GM21825 (cell line): Measurements from ENCODE around the gene CCDC157.
A peak's percentile ranks its signal among the peaks of the same experiment; 100 is the strongest.

Experiments used
- ATAC-seq: cut with Tn5 transposase; IDR thresholded peaks from one replicate; pipeline ENCODE4 v1.9.1; 2021; ENCODE audit warnings: mild to moderate bottlenecking, moderate library complexity; ENCODE audit not compliant: unreplicated experiment

CCDC157 gene

DNA sequence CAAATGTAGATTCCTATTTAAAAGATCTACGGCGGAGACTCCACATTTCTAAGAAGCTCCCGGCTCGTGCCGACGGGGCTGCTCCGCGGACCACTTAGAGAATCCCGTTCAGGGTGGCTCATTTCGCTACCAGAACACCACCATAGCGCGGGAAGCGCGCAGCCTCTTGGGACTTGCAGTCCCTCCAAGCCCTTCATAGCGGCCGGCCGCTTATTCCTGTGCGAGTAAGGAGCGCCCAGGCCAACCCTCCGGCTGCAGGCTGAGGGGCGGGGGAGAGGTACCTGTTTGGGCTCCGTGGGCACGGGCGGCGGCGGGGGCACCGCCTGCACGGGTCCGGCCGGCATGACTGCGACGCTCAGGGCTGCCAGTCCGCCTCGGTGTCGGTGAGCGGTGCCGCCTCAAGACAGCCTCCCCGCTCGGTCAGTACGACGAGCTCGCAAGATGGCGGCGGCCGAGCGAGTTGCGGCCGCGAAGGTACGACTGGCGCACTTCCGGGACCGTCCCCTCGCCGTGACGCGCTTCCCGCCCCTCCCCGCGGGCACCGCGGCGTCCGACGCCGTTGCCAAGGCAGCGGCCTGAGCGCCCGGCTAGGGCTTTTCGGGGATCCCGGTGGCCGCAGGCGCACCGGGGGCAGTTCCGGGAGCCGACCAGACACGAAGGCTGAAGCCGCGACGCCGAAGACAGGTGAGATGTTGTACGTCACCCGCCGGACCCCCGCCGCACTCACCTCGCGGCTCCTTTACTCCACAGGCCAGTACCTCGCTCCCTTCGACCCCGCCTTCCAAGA, at the start of gene CCDC157, which contains the start of gene SF3A1:
Gene CCDC157, plus strand, starts transcription at position 559 of the 787 bp plus-strand sequence. CDS start 8,994 bp downstream, outside the sequence.
Gene SF3A1, minus strand, starts transcription at position 446 of the 787 bp plus-strand sequence. Its CDS starts 102 bp downstream, at position 344.
- peak; percentile 87 for ATAC-seq

DNA sequence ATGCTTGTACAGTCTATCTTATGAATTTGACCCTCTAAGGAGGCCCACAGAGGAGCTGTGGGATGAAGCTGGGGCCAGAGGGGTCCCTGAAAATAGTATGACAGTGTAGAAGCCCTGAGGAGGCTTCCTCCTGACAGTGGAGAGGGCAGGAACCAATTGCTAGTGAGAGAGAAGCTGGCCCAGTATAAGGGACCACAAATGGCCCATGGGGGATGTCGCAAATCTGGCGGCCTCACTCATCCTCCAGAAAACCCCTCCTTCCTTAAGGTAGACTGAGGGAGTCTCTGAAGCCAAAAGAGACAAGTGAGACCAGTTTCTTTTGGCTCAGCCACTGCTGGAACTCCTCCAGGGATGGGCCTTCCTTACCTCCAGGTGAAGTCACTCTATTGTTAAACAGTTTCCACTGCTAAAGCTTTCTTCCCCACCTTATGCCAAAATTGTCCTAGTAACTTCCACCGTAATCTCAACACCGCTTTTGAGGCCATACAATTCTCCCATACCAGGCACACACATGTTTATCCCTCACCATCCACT, 49.7 kb upstream of the CCDC157 start:
- ATAC-seq, result no peak

DNA sequence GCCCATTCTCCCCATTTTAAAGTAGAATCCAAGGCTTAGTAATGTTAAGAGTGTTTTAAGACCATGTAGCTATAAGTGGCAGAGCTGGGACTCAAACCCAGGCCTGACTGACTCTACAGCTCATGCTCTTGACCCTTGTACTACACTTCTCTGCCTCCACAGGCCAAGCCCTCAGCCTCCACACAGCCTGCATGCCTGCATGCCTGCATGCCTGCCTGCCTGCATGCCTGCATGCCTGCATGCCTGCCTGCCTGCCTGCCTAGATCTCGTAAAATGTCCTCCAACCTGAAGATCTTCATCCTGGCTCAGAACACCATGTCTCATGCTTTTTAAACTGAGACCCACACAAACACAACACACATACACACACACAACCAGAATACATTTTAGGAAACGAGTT, 48.7 kb upstream of the CCDC157 start:
- no peak for ATAC-seq

DNA sequence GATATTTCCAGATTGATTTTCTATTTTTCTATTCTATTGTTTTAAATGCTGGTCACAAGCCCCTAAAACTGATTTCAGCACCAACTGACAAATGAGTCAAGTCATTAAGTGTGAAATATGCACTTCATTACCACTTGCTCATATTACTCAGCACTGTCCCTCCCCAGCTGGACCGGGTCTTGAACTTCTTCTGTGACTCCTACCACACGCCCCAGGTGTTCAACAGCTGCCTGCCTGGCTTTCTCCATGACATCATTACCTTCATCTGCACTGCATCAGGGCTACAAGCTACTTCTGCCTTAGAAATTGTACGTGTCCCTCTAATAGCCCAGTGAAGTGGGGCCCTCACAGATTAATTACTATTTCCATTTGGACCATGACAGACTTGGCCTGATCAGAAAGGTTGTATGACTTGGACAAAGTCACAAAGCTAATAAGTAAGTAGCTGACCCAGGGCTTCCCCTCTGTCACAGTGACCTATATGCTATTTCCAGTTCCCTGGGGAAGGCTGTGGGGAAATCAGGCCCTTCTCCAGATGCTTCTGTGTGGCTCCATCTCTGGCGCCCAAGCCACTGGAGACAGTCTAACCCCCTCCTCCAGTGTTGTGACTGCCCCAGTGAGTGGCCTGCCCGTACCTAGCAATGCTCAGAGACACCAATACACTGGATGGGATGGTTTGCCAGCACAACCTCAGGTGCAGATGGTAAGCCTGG, 48.1 kb upstream of the CCDC157 start:
- peak; percentile 29 for ATAC-seq

DNA sequence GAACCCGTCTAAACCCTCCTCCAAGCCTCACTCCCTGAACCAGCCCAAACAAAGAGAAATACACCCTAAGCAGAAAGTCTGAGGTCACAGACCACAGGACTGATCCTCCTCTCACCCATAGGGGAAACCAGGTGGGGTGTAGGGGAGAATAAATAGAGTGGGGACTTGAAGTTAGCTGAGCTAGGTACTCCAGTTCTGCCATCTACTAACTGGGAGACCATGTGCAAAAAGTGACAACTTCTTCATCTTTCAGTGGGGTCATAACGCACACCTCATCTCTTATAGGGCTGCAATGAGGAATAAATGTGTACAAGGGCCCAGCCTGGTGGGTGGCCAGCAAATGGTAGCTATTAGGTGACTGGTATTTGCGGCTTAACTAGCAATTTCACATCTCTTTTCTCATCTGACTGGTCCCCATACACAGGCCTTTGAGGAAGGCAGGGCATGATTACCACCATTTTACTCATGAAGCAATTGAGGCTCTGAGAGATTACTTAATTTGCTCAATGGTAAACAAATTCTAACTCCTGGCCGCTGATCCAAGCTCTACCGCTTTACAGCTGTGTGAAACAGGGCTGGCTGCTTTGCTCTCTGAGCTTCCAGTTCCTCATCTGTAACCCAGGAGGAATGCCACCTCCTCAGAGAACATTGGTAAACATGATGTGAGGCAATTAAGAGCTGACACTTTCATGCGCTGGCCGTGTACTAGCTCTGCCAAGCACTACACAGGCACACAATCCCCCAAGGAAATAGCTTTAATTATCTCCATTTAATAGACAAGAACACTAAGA, 46.7 kb upstream of the CCDC157 start:
- ATAC-seq, result peak; percentile 30

DNA sequence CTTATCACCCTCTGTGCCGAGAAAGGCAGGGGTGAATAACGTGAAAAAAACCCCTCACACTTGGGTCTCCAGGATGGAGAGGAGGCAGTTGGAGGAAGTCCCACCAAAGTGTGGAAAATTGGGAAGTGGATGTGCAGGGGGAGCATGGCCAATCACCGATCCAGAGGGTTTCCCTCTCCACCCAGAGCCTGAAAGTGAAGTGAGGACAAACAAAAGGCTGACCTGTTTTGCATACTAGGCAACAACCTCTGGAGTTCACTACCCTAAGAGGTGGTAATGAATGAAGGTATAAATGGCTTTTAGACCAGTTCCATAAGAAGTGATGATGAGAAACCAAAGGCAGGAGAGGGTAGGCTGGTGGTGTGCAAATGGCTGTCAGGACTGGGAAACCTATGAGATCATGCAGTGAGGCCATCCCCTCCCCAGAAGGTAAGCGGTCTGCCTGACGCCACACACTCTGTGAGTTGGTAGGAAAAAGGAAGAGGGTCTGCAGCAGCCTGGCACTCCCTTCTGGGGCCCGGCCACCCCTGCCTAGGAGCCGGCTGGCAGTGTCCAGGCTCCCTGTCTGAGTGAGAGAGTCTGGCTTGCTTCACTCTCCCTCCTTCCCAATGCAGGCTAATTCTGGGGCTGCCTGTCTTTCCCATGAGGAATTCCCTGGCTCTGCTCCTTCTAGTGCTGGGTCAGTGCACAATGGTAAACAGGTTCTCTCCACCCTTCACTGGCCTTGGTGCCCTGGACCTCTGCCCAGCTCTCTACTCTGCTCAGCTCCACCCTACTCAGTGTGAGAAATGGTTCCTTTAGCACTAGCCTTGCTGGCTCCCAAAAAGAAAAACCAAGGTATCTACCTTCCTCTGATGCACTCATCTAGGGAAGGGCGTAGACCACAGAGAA, 45.7 kb upstream of the CCDC157 start:
- ATAC-seq, result no peak

DNA sequence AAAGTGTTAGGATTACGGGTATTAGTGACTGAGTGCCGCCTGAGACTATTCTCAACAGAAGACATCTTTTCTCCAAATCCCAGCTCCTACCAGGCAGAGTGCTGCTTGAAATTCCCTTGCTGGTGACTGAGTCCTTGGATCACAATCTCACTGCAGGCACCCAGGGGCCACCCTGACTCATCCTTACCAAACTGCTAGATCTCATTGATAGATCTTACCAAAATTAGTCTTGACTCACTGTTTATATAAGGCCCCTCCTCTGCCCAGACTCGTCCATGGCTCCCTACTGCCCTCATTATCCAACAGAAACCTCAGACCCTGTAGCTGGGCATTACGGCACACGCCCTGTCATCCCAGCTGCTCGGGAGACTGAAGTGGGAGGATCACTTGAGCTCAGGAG, 44.8 kb upstream of the CCDC157 start:
- ATAC-seq, result no peak

DNA sequence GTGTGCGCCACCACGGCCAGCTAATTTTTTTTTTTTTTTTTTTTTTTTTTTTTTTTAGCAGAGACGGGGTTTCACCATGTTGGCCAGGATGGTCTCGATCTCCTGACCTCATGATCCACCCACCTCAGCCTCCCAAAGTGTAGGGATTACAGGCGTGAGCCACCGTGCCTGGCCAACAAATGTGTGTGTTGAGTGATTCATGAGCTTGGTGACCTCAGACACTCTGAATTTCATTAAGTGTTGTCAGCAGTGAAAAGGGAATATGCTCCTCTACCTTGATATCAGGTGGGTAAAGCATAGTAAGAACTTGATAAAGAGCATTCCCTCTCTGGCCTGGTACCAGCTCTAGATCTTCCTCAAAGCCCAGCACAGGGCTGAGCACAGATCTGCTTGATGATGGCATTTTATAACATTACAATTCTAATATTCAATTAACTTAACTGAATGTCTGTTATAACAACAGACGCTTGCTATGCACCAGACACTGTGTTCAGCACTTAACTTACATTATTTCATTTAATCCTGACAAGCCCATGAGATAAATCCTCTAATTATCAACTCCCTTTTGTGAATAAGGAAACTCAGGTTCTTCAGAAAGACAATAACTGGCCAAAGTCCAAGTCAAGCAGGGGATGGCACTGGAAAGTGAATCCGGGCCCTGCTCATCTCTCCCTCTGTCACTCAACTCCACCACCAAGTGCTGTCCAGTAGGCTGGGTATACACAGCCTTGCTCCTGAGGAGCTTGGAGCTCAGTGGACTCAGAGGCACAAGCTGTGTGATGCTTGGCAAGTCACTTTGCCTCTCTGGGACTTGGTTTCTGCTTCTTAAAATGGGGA, 43.1 kb upstream of the CCDC157 start:
- no peak for ATAC-seq

DNA sequence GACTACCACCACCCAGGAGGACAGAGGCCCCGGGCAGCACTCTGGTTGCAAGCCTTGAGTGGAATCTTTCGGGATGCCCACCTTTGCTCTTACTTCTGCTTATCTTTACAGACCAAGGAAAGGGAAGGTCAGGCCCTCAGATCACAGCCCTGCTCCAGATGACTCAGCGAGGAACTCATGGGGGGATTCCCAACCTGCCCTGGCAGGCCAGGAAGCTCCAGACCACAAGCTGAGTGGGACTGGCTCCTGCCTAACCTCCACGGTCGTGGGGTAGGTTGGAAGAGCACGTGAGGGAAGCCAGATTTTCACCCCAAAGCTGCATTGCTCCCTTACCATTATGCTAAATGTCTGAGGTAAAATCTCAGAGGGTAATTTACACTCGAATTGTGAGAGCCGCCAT, 41.9 kb upstream of the CCDC157 start:
- peak; percentile 28 for ATAC-seq

DNA sequence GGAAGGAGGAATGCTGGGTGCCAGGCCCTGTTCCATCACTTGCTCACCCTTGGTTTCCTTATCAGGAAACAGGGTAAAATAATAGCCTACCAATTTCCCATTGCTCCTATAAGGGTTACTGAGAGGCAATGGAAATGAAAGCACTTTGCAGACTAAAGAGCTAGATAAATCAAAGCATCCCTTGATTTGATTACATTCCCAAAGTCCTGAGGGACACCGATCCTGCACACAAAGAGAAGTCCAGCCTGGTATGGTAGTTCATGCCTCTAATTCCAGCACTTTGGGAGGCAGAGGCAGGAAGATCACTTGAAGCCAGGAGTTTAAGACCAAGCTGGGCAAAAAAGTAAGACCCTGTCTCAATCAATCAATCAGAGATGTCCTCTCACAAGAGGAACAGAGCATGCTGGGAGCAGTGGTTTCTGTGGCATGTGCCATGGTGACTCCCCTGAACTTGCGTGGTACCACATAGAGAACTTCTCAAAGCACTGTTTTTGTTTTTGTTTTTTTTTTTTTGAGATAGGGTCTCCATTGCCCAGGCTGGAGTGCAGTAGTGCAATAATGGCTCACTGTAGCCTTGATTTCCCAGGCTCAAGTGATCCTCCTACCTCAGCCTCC, 40.7 kb upstream of the CCDC157 start:
- ATAC-seq, result no peak

DNA sequence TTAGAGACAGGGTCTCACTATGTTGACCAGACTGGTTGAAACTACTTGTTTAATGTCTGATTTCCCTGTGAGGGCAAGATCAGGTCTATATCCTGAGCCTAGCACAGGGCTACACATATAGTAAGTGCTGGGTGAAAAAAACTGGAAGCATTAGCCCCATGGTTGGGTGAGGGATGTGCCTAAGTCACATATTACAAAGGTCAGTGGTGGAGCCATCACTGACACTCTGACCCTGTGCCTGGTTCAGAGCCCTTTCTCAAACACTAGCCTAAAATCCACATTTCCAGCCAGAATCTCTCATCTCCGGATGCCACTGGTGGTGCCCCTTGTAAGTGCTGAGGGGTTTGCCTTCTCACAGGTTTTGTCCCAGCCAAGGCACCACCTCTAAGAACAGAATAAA, 39.0 kb upstream of the CCDC157 start:
- ATAC-seq, result no peak

DNA sequence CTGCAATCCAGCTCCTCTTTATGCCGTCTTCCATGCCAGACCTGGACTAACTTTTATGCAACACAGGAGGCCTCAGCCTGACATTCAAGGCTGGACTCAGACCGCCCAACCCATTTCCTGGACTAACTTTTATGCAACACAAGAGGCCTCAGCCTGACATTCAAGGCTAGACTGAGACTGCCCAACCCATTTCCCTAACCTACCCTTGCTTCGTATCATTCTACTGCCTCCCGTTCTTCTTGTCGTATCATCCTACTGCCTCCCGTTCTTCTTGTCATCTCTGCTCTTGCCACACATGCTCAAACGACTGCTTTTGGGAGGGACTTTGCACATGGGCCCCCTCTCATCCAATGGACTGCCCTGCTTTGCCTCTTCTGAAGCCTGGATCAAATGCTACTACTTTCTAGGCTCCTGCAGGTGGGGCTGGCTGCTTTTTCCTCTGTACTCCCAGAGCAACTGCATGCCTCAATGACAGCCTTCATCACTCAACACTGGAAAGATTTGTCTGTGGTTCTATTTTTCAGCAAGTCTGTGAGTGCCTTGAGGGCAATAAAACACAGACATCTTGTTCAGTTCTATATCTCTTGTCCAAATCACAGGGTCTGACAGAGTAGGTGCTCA, 37.9 kb upstream of the CCDC157 start:
- no peak for ATAC-seq

DNA sequence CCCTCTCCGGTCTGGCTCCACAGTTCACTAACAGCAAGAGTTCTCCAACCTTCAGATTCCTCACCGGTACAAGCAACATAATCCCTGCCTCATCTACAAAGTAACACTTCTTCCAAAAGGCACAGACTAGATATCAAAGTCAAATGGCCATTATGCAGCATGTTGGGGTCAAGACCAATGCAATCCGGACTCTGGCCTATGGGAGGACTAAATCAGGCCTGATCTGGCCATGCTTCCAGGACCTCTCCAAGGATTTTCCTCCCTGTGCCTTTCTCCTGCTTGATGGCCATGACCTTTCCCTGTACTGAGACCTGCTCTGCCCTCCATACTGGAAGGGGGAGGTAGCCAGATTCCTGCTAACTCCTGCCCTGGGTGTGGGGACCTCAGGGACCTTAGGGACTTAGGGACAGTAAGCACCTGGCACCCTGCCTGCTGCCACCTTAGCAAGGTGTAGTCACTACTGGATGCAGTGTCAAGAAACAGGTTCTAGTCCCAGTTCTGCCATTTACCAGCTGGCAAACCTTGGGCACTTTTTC, 36.7 kb upstream of the CCDC157 start:
- ATAC-seq, result no peak

DNA sequence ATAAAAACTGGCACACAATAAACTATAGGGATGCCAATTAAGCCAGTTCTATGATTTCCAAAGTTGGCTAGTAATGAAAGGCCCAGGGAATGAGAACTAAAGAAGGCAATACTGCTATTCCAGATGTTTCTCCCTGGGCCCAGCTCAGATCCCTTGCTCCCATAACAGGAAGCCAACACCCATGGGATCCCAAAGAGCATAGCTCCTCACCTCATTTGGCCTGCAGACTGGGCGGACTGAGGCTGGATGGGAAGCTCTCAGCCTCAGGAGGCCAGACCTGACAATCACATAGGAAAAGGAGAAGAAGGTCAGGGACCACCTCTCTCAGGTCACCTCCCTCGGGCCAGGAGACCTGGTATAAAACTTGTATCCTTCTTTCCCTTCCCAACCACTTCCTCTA, 35.3 kb upstream of the CCDC157 start:
- no peak for ATAC-seq

DNA sequence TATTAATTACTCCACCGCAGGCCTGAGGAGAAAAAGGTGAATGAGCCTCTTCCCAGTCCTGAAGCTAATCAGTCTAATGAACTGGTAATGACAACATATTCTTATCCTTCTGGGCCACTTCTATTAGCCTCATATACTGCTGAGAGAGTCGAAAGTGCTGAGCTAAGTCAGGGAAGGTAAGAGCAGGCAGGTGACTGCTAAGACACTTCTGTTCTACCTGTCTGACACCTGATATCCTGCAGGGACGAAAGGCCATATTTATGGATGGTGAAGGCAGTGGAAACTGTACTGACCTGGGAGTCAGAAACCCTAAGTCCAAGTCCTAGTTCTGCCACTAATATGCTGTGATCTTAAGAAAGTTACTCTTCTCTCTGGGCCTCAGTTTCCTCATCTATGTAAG, 33.6 kb upstream of the CCDC157 start:
- ATAC-seq, result no peak

DNA sequence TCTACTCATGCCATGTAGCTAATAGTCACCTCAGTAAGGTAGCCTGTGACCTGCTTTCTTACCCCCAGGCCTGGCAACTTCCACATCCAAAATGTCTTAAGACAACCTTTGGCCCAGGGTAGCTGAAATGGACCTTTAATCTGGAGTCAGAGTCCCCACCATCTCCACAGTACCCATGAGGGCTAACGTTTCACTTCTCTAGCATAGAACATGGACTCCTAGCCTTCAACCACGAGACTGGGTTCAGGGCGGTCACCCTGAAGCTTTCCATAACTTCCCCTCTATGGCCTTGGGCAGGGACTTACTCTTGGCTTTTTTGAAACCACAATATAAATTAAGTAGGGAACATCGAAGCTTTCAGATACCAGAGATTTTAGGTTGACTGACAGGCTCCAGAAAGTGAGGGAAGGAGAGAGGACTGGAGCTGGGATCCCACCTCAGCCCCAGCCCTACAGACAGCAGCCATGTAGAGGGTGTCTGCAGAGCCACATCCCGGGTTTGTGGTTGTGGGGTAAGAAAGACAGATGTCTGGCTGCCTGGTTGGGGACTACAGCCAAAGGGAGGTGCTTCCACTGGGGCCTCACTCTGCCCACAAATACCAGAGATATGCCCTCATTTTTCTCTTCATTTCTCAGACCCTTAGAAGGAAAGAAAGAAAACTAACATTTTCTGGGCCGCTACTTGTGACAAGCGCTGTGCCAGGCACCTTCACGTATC, 32.6 kb upstream of the CCDC157 start:
- no peak for ATAC-seq

DNA sequence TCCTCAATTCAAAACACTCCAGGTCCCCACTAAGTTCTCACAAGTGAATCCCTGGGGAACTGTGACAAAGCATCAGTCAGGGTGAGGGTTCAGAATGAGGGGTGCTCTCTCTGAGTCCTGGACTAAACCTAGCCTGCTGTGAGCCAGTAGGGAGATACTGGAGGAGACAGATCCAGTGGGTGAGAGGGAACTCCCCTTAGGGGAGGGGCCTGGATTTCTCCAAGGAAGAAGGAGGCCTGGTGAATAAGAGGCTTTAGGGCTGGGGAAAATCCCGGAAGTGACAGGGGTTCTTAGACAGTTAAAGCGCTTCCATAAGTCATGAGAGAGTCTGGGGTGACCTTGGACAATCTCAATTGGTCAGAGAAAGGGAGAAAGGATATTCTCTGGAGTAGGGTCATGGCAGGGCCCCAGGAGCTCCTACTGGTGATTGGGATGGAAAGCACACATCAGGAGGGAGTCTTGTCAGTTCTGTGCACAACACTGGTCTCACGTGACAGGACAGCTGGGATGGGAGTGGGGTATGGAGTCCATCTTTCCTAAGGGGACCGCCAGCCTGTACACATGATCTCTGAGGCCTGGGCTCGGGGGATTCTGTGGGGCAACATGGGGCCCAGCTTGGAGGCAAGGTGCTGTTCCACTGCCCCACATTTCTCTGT, 31.6 kb upstream of the CCDC157 start:
- ATAC-seq, result no peak
